ENCODE measurements around the gene CBL. TPM values are rescaled to one million over a fixed set of nuclear protein-coding genes. Genes with fewer than 3 reads are reported as not detected.

The CBL gene
- total RNA-seq, 1 experiment from 2014 or later: 45.6 TPM

- no peak for TF ChIP-seq ZNF532 (CRISPR knock-in tag; IDR thresholded peaks at IDR 0.05; ENCODE audit: borderline replicate concordance)
These were observed 149.1 kb downstream of the CBL start (continued) for GRCh38 chr11:119355091-119355843.

DNA sequence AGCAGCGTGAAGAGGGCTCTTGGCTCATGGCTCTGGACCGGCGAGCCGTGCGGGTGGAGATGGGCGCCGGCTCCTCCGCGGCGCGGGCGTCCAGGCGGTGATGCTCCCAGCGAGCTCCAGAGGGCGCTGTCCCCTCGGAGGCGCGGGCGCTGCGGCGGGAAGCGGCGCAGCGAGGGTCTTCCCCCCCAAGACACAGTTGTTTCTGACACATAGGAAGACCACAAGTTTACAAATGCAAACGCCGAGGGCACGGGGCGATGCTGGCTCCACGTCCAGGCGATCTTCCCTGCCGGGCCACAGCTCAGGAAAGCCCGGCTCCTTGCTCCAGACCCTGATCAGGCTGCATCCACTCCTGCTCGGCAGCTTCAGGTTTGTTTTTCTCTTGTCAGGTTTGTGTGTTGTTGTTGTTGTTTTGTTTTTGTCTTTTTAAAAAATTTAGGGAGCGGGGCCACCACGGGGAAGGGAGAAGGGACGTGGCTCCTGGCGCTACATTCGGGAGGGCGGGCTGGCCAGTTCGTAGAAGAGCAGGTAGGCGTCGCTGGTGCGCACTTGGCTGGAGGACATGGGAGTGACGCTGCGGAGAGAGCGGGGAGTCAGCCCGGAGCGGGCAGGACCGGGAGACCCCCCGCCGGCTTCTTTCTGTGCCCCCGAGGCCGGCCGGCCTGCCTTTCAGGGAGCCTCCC is 150.4 kb downstream of the CBL start:
- ChIA-PET POLR2A (interaction anchor here (0.5 to 1.5 kb wide), 3 partner anchors 25 to 118 kb away, joined by 3 to 5 read pairs (median 3); partner anchors contain the start of gene USP2), CTCF (interaction anchor here (0.6 to 4.6 kb wide), 51 partner anchors 8 to 427 kb away, joined by 3 to 190 read pairs (median 4); partner anchors contain the start of genes C1QTNF5, C2CD2L, CBL and MCAM)
- DNase-seq (ENCODE audit: low spot score) (peak; percentile 91), ATAC-seq (peak; percentile 80)
- Mint-ChIP-seq H3K27ac (peak overlapping the region; percentile 36), H3K27me3 (ENCODE audit: low read depth) (peaks cover 19% of the 10 kb centered on the region), H3K36me3 (peaks cover 20% of the 10 kb centered on the region), H3K4me3 (peak overlapping the region; percentile 76), H3K4me1 (peaks cover 39% of the 10 kb centered on the region), H3K9me3 (no peaks in the 10 kb centered on the region)
- TF ChIP-seq NR2C2 (CRISPR knock-in tag; IDR thresholded peaks at IDR 0.05) (no peak), NR1H2 (CRISPR knock-in tag; IDR thresholded peaks at IDR 0.05) (no peak), IRF2 (CRISPR knock-in tag; IDR thresholded peaks at IDR 0.05; ENCODE audit: borderline replicate concordance, low read depth) (no peak), FOXK1 (CRISPR knock-in tag; IDR thresholded peaks at IDR 0.05) (no peak), MYBL2 (CRISPR knock-in tag; IDR thresholded peaks at IDR 0.05) (no peak), ETV6 (CRISPR knock-in tag; IDR thresholded peaks at IDR 0.05) (no peak), TEAD1 (CRISPR knock-in tag; IDR thresholded peaks at IDR 0.05) (no peak), ZNF232 (CRISPR knock-in tag; IDR thresholded peaks at IDR 0.05) (0 out of 2 replicates have a peak, but pooled peaks have one; percentile 65), ZNF423 (CRISPR knock-in tag; IDR thresholded peaks at IDR 0.05) (no peak), NFYB (CRISPR knock-in tag; conservative IDR thresholded peaks at IDR 0.05; ENCODE audit: low read depth) (no peak), HMGXB4 (CRISPR knock-in tag; IDR thresholded peaks at IDR 0.05) (peak; percentile 94), RELA (CRISPR knock-in tag; IDR thresholded peaks at IDR 0.05; ENCODE audit: borderline replicate concordance) (no peak), ZNF263 (CRISPR knock-in tag; IDR thresholded peaks at IDR 0.05; ENCODE audit: low read depth) (no peak), JAZF1 (CRISPR knock-in tag; IDR thresholded peaks at IDR 0.05) (no peak), CBFB (CRISPR knock-in tag; IDR thresholded peaks at IDR 0.05; ENCODE audit: low read depth) (no peak), EMX1 (CRISPR knock-in tag; IDR thresholded peaks at IDR 0.05) (no peak), ZNF317 (CRISPR knock-in tag; IDR thresholded peaks at IDR 0.05; ENCODE audit: borderline replicate concordance, low read depth) (no peak), ZBTB21 (CRISPR knock-in tag; IDR thresholded peaks at IDR 0.05; ENCODE audit: borderline replicate concordance) (no peak), E2F4 (CRISPR knock-in tag; IDR thresholded peaks at IDR 0.05; ENCODE audit: borderline replicate concordance, low read depth) (no peak)
- TF ChIP-seq, protein P1, sequence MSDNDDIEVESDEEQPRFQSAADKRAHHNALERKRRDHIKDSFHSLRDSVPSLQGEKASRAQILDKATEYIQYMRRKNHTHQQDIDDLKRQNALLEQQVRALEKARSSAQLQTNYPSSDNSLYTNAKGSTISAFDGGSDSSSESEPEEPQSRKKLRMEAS (CRISPR knock-in tag; IDR thresholded peaks at IDR 0.05): 0 out of 2 replicates have a peak, but pooled peaks have one; percentile 40
- TF ChIP-seq, protein P2, sequence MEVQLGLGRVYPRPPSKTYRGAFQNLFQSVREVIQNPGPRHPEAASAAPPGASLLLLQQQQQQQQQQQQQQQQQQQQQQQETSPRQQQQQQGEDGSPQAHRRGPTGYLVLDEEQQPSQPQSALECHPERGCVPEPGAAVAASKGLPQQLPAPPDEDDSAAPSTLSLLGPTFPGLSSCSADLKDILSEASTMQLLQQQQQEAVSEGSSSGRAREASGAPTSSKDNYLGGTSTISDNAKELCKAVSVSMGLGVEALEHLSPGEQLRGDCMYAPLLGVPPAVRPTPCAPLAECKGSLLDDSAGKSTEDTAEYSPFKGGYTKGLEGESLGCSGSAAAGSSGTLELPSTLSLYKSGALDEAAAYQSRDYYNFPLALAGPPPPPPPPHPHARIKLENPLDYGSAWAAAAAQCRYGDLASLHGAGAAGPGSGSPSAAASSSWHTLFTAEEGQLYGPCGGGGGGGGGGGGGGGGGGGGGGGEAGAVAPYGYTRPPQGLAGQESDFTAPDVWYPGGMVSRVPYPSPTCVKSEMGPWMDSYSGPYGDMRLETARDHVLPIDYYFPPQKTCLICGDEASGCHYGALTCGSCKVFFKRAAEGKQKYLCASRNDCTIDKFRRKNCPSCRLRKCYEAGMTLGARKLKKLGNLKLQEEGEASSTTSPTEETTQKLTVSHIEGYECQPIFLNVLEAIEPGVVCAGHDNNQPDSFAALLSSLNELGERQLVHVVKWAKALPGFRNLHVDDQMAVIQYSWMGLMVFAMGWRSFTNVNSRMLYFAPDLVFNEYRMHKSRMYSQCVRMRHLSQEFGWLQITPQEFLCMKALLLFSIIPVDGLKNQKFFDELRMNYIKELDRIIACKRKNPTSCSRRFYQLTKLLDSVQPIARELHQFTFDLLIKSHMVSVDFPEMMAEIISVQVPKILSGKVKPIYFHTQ (CRISPR knock-in tag; IDR thresholded peaks at IDR 0.05): no peak; the same call in 1 of the 2 replicates
- TF ChIP-seq, protein P3, sequence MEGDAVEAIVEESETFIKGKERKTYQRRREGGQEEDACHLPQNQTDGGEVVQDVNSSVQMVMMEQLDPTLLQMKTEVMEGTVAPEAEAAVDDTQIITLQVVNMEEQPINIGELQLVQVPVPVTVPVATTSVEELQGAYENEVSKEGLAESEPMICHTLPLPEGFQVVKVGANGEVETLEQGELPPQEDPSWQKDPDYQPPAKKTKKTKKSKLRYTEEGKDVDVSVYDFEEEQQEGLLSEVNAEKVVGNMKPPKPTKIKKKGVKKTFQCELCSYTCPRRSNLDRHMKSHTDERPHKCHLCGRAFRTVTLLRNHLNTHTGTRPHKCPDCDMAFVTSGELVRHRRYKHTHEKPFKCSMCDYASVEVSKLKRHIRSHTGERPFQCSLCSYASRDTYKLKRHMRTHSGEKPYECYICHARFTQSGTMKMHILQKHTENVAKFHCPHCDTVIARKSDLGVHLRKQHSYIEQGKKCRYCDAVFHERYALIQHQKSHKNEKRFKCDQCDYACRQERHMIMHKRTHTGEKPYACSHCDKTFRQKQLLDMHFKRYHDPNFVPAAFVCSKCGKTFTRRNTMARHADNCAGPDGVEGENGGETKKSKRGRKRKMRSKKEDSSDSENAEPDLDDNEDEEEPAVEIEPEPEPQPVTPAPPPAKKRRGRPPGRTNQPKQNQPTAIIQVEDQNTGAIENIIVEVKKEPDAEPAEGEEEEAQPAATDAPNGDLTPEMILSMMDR (IDR thresholded peaks at IDR 0.05): peak; percentile 93
